ENCODE measurements around the gene CDC42BPB.

- TF ChIP-seq EZH2phosphoT487 (IDR thresholded peaks at IDR 0.05; ENCODE audit: low read depth): no peak
- TF ChIP-seq, protein P1, sequence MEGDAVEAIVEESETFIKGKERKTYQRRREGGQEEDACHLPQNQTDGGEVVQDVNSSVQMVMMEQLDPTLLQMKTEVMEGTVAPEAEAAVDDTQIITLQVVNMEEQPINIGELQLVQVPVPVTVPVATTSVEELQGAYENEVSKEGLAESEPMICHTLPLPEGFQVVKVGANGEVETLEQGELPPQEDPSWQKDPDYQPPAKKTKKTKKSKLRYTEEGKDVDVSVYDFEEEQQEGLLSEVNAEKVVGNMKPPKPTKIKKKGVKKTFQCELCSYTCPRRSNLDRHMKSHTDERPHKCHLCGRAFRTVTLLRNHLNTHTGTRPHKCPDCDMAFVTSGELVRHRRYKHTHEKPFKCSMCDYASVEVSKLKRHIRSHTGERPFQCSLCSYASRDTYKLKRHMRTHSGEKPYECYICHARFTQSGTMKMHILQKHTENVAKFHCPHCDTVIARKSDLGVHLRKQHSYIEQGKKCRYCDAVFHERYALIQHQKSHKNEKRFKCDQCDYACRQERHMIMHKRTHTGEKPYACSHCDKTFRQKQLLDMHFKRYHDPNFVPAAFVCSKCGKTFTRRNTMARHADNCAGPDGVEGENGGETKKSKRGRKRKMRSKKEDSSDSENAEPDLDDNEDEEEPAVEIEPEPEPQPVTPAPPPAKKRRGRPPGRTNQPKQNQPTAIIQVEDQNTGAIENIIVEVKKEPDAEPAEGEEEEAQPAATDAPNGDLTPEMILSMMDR (IDR thresholded peaks at IDR 0.05; ENCODE audit: low read depth, low read length): no peak
Observed at GRCh38 chr14:103070971-103071542, 13.7 kb upstream of the CDC42BPB start.

Measured in OCI-LY3 (cell line).